ENCODE results near the gene FAM89A.

Gene FAM89A

GRCh38 chr1:231040019-231040799 lies at the start of gene FAM89A:
Gene FAM89A (minus strand): TSS chr1:231040254. CDS start chr1:231040211, 43 bp downstream.
- H3K36me3 Mint-ChIP-seq, result peaks cover 2% of the 10 kb centered on the region
- H3K27me3 Mint-ChIP-seq, result no peaks in the 10 kb centered on the region
- H3K4me3 Mint-ChIP-seq, result peak within 1 kb of the TSS; percentile 87
- H3K27ac Mint-ChIP-seq, result no peak within 1 kb of the TSS
- H3K9me3 Mint-ChIP-seq (ENCODE audit: low read depth), result peaks cover 3% of the 10 kb centered on the region
- H3K4me1 Mint-ChIP-seq (ENCODE audit: low read depth), result peaks cover 34% of the 10 kb centered on the region

- no peak overlapping the region for H3K27ac Mint-ChIP-seq
- no peaks in the 10 kb centered on the region for H3K9me3 Mint-ChIP-seq (ENCODE audit: low read depth)
- H3K4me1 Mint-ChIP-seq (ENCODE audit: low read depth), result no peaks in the 10 kb centered on the region
- no peaks in the 10 kb centered on the region for H3K36me3 Mint-ChIP-seq
- peaks cover 4% of the 10 kb centered on the region for H3K27me3 Mint-ChIP-seq
- H3K4me3 Mint-ChIP-seq, result no peak overlapping the region
These were observed 44.3 kb upstream of the FAM89A start for GRCh38 chr1:231084353-231084752.

- H3K4me1 Mint-ChIP-seq (ENCODE audit: low read depth), result no peaks in the 10 kb centered on the region
- H3K9me3 Mint-ChIP-seq (ENCODE audit: low read depth), result no peaks in the 10 kb centered on the region
- no peak overlapping the region for H3K4me3 Mint-ChIP-seq
- peaks cover 2% of the 10 kb centered on the region for H3K27me3 Mint-ChIP-seq
- no peak overlapping the region for H3K27ac Mint-ChIP-seq
- H3K36me3 Mint-ChIP-seq, result no peaks in the 10 kb centered on the region
These were observed 39.1 kb upstream of the FAM89A start for GRCh38 chr1:231079163-231079562.

GRCh38 chr1:231078250-231078649 lies 38.2 kb upstream of the FAM89A start:
- H3K27ac Mint-ChIP-seq, result no peak overlapping the region
- H3K9me3 Mint-ChIP-seq (ENCODE audit: low read depth), result no peaks in the 10 kb centered on the region
- H3K4me1 Mint-ChIP-seq (ENCODE audit: low read depth), result no peaks in the 10 kb centered on the region
- no peaks in the 10 kb centered on the region for H3K27me3 Mint-ChIP-seq
- no peak overlapping the region for H3K4me3 Mint-ChIP-seq
- H3K36me3 Mint-ChIP-seq, result no peaks in the 10 kb centered on the region

- Mint-ChIP-seq H3K4me1 (ENCODE audit: low read depth) (no peaks in the 10 kb centered on the region), H3K36me3 (no peaks in the 10 kb centered on the region), H3K27ac (no peak overlapping the region), H3K27me3 (no peaks in the 10 kb centered on the region), H3K9me3 (ENCODE audit: low read depth) (no peaks in the 10 kb centered on the region), H3K4me3 (no peak overlapping the region)
These were observed 36.7 kb upstream of the FAM89A start for GRCh38 chr1:231076802-231077201.

- no peak overlapping the region for H3K27ac Mint-ChIP-seq
- no peak overlapping the region for H3K4me3 Mint-ChIP-seq
- H3K36me3 Mint-ChIP-seq, result no peaks in the 10 kb centered on the region
- H3K9me3 Mint-ChIP-seq (ENCODE audit: low read depth), result no peaks in the 10 kb centered on the region
- no peaks in the 10 kb centered on the region for H3K27me3 Mint-ChIP-seq
- no peaks in the 10 kb centered on the region for H3K4me1 Mint-ChIP-seq (ENCODE audit: low read depth)
These were observed 35.4 kb upstream of the FAM89A start for GRCh38 chr1:231075497-231075896.

GRCh38 chr1:231075020-231075419 lies 35.0 kb upstream of the FAM89A start:
- no peaks in the 10 kb centered on the region for H3K4me1 Mint-ChIP-seq (ENCODE audit: low read depth)
- H3K36me3 Mint-ChIP-seq, result no peaks in the 10 kb centered on the region
- no peaks in the 10 kb centered on the region for H3K9me3 Mint-ChIP-seq (ENCODE audit: low read depth)
- no peak overlapping the region for H3K27ac Mint-ChIP-seq
- no peaks in the 10 kb centered on the region for H3K27me3 Mint-ChIP-seq
- H3K4me3 Mint-ChIP-seq, result no peak overlapping the region

- no peaks in the 10 kb centered on the region for H3K9me3 Mint-ChIP-seq (ENCODE audit: low read depth)
- no peaks in the 10 kb centered on the region for H3K36me3 Mint-ChIP-seq
- H3K4me3 Mint-ChIP-seq, result no peak overlapping the region
- H3K27ac Mint-ChIP-seq, result no peak overlapping the region
- H3K4me1 Mint-ChIP-seq (ENCODE audit: low read depth), result no peaks in the 10 kb centered on the region
- H3K27me3 Mint-ChIP-seq, result no peaks in the 10 kb centered on the region
These were observed 34.0 kb upstream of the FAM89A start for GRCh38 chr1:231074046-231074445.

- Mint-ChIP-seq H3K27ac (no peak overlapping the region), H3K4me1 (ENCODE audit: low read depth) (no peaks in the 10 kb centered on the region), H3K4me3 (no peak overlapping the region), H3K9me3 (ENCODE audit: low read depth) (no peaks in the 10 kb centered on the region), H3K27me3 (no peaks in the 10 kb centered on the region), H3K36me3 (no peaks in the 10 kb centered on the region)
These were observed 33.3 kb upstream of the FAM89A start for GRCh38 chr1:231073331-231073730.

GRCh38 chr1:231072502-231073094 lies 32.5 kb upstream of the FAM89A start:
- no peaks in the 10 kb centered on the region for H3K9me3 Mint-ChIP-seq (ENCODE audit: low read depth)
- H3K27me3 Mint-ChIP-seq, result no peaks in the 10 kb centered on the region
- H3K36me3 Mint-ChIP-seq, result no peaks in the 10 kb centered on the region
- H3K4me1 Mint-ChIP-seq (ENCODE audit: low read depth), result no peaks in the 10 kb centered on the region
- H3K27ac Mint-ChIP-seq, result no peak overlapping the region
- no peak overlapping the region for H3K4me3 Mint-ChIP-seq

- no peak overlapping the region for H3K27ac Mint-ChIP-seq
These were observed 32.0 kb upstream of the FAM89A start for GRCh38 chr1:231072041-231072440.

GRCh38 chr1:231070758-231071444 lies 30.8 kb upstream of the FAM89A start:
- no peak overlapping the region for H3K4me3 Mint-ChIP-seq
- H3K36me3 Mint-ChIP-seq, result no peaks in the 10 kb centered on the region
- no peaks in the 10 kb centered on the region for H3K27me3 Mint-ChIP-seq
- H3K9me3 Mint-ChIP-seq (ENCODE audit: low read depth), result no peaks in the 10 kb centered on the region
- H3K27ac Mint-ChIP-seq, result no peak overlapping the region
- no peaks in the 10 kb centered on the region for H3K4me1 Mint-ChIP-seq (ENCODE audit: low read depth)

More at GRCh38 chr1:231072041-231072440, 32.0 kb upstream of the FAM89A start:
- Mint-ChIP-seq H3K4me3 (no peak overlapping the region), H3K4me1 (ENCODE audit: low read depth) (no peaks in the 10 kb centered on the region), H3K27me3 (no peaks in the 10 kb centered on the region), H3K9me3 (ENCODE audit: low read depth) (no peaks in the 10 kb centered on the region), H3K36me3 (no peaks in the 10 kb centered on the region)

- no peaks in the 10 kb centered on the region for H3K9me3 Mint-ChIP-seq (ENCODE audit: low read depth)
- H3K4me3 Mint-ChIP-seq, result no peak overlapping the region
- H3K27me3 Mint-ChIP-seq, result no peaks in the 10 kb centered on the region
- no peaks in the 10 kb centered on the region for H3K4me1 Mint-ChIP-seq (ENCODE audit: low read depth)
- H3K36me3 Mint-ChIP-seq, result no peaks in the 10 kb centered on the region
- no peak overlapping the region for H3K27ac Mint-ChIP-seq
These were observed 29.3 kb upstream of the FAM89A start for GRCh38 chr1:231069333-231069732.

- Mint-ChIP-seq H3K4me3 (no peak overlapping the region), H3K9me3 (ENCODE audit: low read depth) (no peaks in the 10 kb centered on the region), H3K36me3 (no peaks in the 10 kb centered on the region), H3K27ac (no peak overlapping the region), H3K27me3 (no peaks in the 10 kb centered on the region), H3K4me1 (ENCODE audit: low read depth) (no peaks in the 10 kb centered on the region)
These were observed 28.7 kb upstream of the FAM89A start for GRCh38 chr1:231068762-231069161.

- Mint-ChIP-seq H3K4me1 (ENCODE audit: low read depth) (no peaks in the 10 kb centered on the region), H3K27ac (no peak overlapping the region), H3K4me3 (no peak overlapping the region)
These were observed 25.6 kb upstream of the FAM89A start for GRCh38 chr1:231065510-231066241.

More at GRCh38 chr1:231065510-231066241, 25.6 kb upstream of the FAM89A start:
- Mint-ChIP-seq H3K27me3 (no peaks in the 10 kb centered on the region), H3K9me3 (ENCODE audit: low read depth) (no peaks in the 10 kb centered on the region), H3K36me3 (no peaks in the 10 kb centered on the region)

All from activated naive CD8-positive, alpha-beta T cell (primary cell).